H1 (cell line): ENCODE data around the gene GDI2. TPM values are rescaled to one million over a fixed set of nuclear protein-coding genes. Genes with fewer than 3 reads are reported as not detected.

Experiments
- BACH1 ChIP-seq: IDR thresholded peaks from 2 replicates; pipeline ENCODE4 v1.6.1; 2012; ENCODE audit warnings: low read length, improper control_type of control experiment
- CBX8 ChIP-seq: fragments of 300-800, 300-1000 bp; sonication (generic); IDR thresholded peaks from 2 replicates; pipeline ENCODE4 v1.7.1; 2016; ENCODE audit warnings: low read depth, low read length, borderline replicate concordance
- CEBPB ChIP-seq: IDR thresholded peaks from 2 replicates; pipeline ENCODE4 v1.6.1; 2012; ENCODE audit warnings: low read depth, low read length
- CHD7 ChIP-seq: fragments of 300-600 bp; sonication (generic); IDR thresholded peaks from 2 replicates; pipeline ENCODE4 v1.7.1; 2012; ENCODE audit warnings: low read length, moderate library complexity, mild to moderate bottlenecking, inconsistent platforms; ENCODE audit not compliant: insufficient replicate concordance
- NANOG ChIP-seq: IDR thresholded peaks from 2 replicates; pipeline ENCODE4 v1.6.1; 2011; ENCODE audit warnings: low read length, low read depth, mild to moderate bottlenecking, inconsistent platforms; ENCODE audit not compliant: insufficient read depth, poor library complexity, severe bottlenecking
- POLR2AphosphoS5 ChIP-seq: IDR thresholded peaks from 2 replicates; pipeline ENCODE4 v1.6.1; 2011; ENCODE audit warnings: low read depth, low read length
- RBBP5 ChIP-seq: IDR thresholded peaks from 2 replicates; pipeline ENCODE4 v1.7.1; 2012; ENCODE audit warnings: low read depth, mild to moderate bottlenecking, inconsistent platforms, low read length, moderate library complexity, borderline replicate concordance
- polyA plus RNA-seq, 7 experiments: library from polyadenylated mRNA; depleted of rRNA in 3 of 7; stranded (reverse) in 5 of 7; unstranded in 2 of 7; fragments of >200 nt in 5 of 7; fragments of 200-250 nt in 2 of 7; gene quantifications; 1 replicate in 5 of 7; 2 replicates in 1 of 7; 4 replicates in 1 of 7; pipeline versions ENCODE4 v1.2.1 to v1.2.3, GENCODE V29; 2011 to 2013; ENCODE audit warnings: missing spikeins in 2 of 7, mixed read lengths in 2 of 7
- total RNA-seq: library from RNA; stranded (reverse); fragmentation: NEBNext Ultra II Directional; extraction: Animal tissue kit (Norgen Biotek cat#: 25700); gene quantifications from 2 replicates; pipeline ENCODE4 v1.2.1, GENCODE V29; 2021

GDI2 gene
- total and polyA plus RNA-seq, 2 of the 8 experiments (the other 6 are each of a cell fraction or from before 2014, with no cell fraction given) = 168 to 385 TPM

DNA sequence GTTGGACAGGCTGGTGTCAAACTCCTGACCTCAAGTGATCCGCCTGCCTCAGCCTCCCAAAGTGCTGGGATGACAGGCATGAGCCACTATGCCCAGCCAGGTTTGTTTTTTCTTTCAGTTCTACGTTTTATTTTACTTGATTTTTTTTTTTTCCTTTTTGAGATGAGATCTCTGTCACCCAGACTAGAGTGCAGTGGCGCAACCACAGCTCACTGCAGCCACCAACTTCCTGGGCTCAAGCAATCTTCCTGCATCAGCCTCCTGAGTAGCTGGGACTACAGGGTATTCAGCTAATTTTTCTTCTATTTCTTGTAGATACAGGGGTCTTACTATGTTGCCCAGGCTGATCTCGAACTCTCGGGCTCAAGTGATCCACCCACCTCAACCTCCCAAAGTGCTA is 24.3 kb downstream of the GDI2 start (continued):
- TF ChIP-seq CHD7 (no peak), CEBPB (no peak), CBX8 (no peak), RBBP5 (no peak), BACH1 (no peak), NANOG (no peak), POLR2AphosphoS5 (no peak)
